Measurements from ENCODE around the gene ARPC5.

The ARPC5 gene

GRCh38 chr1:183585038-183585437, 50.5 kb downstream of the ARPC5 start:
- H3K4me3 ChIP-seq (ENCODE audit: control insufficient read depth, low read depth, low read length) = no peak overlapping the region
- TF ChIP-seq CTCF (conservative IDR thresholded peaks at IDR 0.05; ENCODE audit: control insufficient read depth, insufficient read depth, low read depth, low read length) = no peak
- no peak for DNase-seq (ENCODE audit: low read depth)

- H3K4me3 ChIP-seq (ENCODE audit: control insufficient read depth, low read depth, low read length) = no peak overlapping the region
- TF ChIP-seq CTCF (conservative IDR thresholded peaks at IDR 0.05; ENCODE audit: control insufficient read depth, insufficient read depth, low read depth, low read length) = no peak
- DNase-seq (ENCODE audit: low read depth) = no peak
These were observed 51.4 kb downstream of the ARPC5 start for GRCh38 chr1:183584147-183584546.

- H3K4me3 ChIP-seq (ENCODE audit: control insufficient read depth, low read depth, low read length) = no peak overlapping the region
- peak; percentile 25 for DNase-seq (ENCODE audit: low read depth)
- no peak for TF ChIP-seq CTCF (conservative IDR thresholded peaks at IDR 0.05; ENCODE audit: control insufficient read depth, insufficient read depth, low read depth, low read length)
These were observed 52.1 kb downstream of the ARPC5 start for GRCh38 chr1:183583466-183583865.

- no peak for DNase-seq (ENCODE audit: low read depth)
- no peak for TF ChIP-seq CTCF (conservative IDR thresholded peaks at IDR 0.05; ENCODE audit: control insufficient read depth, insufficient read depth, low read depth, low read length)
- no peak overlapping the region for H3K4me3 ChIP-seq (ENCODE audit: control insufficient read depth, low read depth, low read length)
These were observed 53.4 kb downstream of the ARPC5 start for GRCh38 chr1:183582021-183582713.

GRCh38 chr1:183580281-183580682, 55.3 kb downstream of the ARPC5 start:
- H3K4me3 ChIP-seq (ENCODE audit: control insufficient read depth, low read depth, low read length) = no peak overlapping the region
- peak; percentile 31 for DNase-seq (ENCODE audit: low read depth)

GRCh38 chr1:183578856-183579255, 56.7 kb downstream of the ARPC5 start:
- H3K4me3 ChIP-seq (ENCODE audit: control insufficient read depth, low read depth, low read length) = no peak overlapping the region
- no peak for DNase-seq (ENCODE audit: low read depth)
- TF ChIP-seq CTCF (conservative IDR thresholded peaks at IDR 0.05; ENCODE audit: control insufficient read depth, insufficient read depth, low read depth, low read length) = no peak

More at GRCh38 chr1:183580281-183580682, 55.3 kb downstream of the ARPC5 start:
- peak; percentile 26 for TF ChIP-seq CTCF (conservative IDR thresholded peaks at IDR 0.05; ENCODE audit: control insufficient read depth, insufficient read depth, low read depth, low read length)

Measured in fibroblast of mammary gland (primary cell).